IPS-11a (cell line): Measurements from ENCODE around the gene TFPT.

Experiments
- H3K4me3 ChIP-seq: one replicate; pipeline ENCODE4 v1.5.1; 2013; ENCODE audit warnings: low read depth, low read length, control low read depth

TFPT gene

DNA sequence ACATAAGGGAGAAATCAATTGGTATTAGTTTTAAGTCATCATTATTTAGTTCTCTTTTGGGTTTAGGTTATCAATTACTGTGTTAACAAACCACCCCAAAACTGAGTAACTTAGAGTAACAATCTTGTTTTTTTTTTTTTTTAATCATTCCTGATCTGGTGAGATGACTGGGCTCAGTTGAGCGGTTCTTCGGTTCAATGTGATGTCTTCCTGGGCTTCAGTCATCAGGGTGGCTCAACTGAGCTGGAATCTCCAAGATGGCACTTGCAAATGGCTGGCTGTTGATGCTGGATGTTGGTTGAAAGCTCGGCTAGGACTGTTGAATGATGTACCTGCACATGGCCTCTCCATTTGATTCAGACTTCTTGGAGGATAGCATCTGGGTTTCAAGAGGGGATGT is 31.0 kb downstream of the TFPT start:
- no peak overlapping the region for H3K4me3 ChIP-seq

DNA sequence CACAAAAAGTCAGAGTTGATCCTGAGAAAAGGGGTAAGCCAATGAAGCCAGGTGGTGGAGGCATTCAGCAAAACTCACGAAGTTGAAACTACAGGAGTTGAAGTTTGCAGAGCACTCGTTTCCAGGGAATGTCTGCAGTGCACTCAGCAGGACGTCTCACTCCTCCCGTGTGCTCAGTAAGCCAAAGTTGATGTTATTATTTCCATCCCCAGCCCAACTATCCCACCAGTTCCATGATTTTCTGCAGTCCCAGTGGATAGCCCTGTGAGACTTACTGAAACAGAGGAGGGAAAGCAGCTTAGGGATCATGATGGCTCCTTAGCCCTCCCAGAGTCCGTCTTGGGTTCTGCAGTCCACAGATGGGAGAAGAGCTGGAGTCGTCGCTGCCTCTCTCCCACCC is 34.4 kb downstream of the TFPT start, which contains the start of gene TARM1:
TARM1 (minus strand) TSS at position 334 of the 400 bp plus-strand sequence; CDS start at position 309, 25 bp downstream.
- no peak within 1 kb of the TSS for H3K4me3 ChIP-seq

DNA sequence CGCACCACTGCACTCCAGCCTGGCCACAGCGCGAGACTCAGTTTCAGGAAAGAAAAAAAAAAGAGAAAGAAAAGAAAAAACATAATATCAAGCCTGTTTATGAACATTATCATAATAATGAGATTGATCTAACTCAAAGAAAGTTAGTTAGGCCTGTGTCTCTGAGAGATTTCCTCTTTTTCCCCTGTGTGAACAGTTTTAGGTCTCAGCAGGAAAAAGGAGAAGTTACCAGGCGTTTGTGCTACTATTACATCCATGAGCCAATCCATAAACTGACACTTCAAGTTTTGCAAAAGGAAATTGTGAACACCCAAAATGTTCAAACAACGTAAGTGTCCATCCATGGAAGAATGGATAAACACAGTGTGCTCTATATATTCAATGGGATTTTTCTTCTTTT is 38.1 kb downstream of the TFPT start:
- H3K4me3 ChIP-seq, result no peak overlapping the region

DNA sequence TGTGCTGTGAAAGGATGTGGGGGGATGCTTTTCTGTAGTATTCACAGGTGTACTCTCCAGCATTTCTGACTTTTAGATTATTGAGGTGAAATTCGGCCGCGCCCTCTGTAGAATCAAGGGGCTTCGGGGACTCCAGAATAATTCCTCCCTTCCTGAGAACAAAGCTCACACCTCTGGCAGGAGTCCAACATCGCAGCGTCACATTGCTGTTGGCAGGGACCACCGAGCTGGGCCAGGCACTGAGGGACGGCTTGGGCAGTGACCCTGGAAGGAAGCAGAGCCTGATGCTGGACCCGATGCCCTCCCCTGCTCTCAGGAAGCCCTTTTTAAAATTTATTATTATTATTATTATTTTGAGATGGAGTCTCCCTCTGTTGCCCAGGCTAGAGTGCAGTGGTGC is 40.6 kb downstream of the TFPT start:
- no peak overlapping the region for H3K4me3 ChIP-seq

DNA sequence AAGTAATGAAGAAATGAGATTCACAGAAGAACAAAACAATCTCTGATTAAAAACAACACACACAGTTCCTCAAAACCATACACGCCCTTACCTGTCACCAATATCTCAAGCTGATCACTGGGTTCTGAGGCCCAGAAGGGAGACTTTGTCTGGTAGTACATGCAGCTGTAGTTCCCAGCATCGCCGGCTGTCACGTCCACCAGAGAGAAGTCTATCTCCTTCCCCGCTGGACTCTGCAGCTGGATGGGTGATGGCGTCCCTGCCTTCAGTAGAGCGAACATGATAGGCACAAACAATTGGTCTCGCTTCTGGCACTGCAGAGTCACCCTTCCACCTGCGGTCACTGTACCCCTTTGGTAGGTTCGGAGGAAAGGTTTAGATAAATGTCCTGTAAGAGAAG is 41.6 kb downstream of the TFPT start:
- no peak overlapping the region for H3K4me3 ChIP-seq

DNA sequence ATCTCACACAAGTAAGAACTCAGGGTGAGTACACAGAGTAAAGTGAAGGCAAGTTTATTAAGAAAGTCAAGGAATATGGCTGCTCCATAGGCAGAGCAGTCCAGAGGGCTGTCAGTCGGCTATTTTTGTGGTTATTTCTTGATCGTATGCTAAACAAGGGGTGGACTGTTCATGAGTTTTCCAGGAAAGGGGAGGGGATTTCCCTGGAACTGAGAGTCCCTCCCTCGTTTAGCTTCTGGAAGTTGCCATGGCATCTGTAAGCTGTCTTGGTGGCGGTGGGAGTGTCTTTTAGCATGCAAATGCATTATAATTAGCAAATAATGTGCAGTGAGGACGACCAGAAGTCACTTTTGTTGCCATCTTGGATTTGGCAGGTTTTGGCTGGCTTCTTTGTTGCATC is 46.0 kb downstream of the TFPT start:
- no peak overlapping the region for H3K4me3 ChIP-seq

DNA sequence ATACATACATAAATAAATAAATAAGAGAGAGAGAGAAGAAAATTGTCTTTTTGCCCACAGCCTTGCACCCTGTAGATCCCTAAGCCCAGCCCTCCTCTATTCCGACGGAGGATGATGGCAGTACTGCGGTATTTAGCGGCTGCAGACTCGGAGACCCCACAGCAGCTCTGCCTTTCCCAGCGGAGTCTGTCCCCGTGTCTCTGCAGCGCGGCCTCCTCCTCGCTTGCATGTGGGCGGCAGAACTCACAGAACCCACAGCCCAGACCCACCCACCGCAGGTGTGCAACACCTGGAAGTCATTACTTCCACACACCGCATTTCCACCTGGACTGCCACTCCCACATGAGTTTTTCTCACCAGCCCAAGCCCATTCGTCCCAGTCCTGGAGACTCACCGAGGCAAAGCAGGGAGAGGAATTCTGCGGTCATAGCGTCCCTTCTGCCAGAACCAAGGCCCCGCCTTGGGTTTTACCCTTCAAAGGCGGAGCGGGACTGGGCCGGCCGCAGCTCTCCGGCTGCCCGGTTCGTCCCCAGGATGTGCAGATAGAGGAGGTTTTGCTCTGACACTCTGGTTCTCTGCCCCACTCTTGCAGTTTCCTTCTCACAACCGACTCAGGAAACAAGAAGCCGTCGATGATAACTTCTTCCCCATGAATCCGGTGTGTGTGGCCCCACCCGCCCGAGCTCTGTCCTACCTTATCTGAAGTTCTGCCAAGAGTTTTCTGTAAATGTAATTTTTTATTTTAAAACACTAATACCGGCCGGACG is 51.9 kb downstream of the TFPT start, which contains the start of gene VSTM1:
VSTM1 (minus strand) TSS at position 548 of the 767 bp plus-strand sequence; CDS start at position 428, 120 bp downstream.
- H3K4me3 ChIP-seq, result no peak within 1 kb of the TSS

DNA sequence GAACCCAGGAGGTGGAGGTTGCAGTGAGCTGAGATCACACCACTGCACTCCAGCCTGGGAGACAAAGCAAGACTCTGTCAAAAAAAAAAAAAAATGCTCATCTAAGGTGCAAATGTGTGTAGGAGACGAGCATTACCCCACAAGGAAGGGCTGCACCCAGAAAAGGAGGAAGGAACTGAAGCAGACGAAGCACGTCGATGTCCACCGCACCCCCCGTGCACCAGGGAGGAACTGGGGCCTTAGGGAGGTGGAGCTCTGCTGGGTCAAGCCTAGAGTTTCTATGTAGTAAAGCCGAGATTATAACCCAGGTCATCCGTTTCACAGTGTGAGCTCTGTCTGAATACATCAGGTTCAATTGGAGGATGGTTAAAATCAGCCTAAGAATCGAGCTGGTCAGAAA is 52.8 kb downstream of the TFPT start:
- no peak overlapping the region for H3K4me3 ChIP-seq
